ENCODE data around the gene PSMD4.

Gene PSMD4

DNA sequence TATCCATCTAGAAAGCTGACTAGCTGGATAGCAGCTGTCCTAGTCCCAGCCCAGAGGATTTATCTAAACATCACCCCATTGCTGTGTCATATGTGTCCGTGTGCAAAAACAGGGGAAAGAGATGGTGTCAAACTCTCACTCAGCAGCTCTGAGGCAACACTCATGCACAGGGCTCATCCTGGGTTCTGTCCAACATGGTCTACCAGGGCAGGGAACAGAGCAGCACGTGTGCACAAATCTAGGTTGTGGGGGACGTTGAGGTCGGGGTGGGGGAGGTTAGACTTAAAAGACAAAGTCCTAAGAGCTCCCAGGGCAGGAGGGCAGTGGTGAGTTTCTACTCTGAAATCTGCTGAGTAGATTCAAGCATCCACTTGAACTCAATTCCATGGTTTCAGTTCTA lies 56.5 kb downstream of the PSMD4 start:
- DNase-seq, result no peak

DNA sequence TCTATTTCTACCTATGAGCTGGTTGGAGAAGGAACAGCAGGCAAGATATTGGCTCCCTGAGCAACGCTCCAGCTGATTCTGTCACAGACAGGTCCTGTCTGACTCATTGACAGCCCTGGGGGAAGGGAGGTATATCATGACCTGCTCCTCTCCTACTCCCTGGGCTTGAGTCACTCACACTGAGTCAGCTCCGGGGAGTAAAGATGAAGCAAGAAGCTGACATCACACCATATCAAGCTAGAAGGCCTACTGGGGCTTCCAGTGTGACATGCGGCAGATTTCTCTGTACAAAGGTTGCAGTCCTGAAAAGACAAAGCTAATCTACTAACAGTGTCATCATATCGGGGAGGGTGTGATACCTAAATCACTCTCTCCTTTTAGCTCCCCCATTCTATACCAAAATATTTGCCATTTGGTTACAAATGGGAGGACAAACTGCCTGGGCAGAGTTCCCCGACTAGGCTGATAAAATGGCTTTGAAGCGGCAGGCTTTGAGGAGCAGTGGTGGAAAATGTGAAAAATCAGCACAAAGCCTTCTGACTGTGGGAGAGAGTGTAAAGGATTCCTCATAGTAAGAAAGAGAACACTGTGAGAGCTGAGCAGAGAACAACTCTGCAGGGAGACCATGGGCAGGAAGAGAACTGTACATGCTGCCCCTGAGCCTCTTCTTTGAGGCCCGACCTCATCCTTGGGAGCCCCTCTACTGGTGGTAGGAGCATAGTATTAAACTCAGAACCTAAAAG lies 57.2 kb downstream of the PSMD4 start:
- peak; percentile 84 for DNase-seq

DNA sequence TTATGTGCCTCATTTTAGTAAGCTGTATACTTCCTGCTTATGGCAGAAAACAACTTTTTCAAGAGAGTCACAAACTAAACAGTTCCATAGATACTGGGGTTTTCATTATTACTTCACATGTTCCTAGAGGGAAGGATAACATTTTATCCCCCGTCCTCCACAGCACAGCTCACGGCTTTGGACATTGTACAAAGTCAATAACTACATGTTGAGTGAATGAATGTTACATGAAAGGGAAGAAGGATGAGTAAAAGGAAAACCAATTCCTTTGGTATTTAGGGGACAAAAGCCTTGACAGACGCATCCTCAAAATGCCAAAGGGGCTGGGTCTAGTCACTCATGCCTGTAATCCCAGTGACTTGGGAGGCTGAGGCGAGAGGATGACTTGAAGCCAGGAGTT lies 57.9 kb downstream of the PSMD4 start:
- DNase-seq, result no peak

DNA sequence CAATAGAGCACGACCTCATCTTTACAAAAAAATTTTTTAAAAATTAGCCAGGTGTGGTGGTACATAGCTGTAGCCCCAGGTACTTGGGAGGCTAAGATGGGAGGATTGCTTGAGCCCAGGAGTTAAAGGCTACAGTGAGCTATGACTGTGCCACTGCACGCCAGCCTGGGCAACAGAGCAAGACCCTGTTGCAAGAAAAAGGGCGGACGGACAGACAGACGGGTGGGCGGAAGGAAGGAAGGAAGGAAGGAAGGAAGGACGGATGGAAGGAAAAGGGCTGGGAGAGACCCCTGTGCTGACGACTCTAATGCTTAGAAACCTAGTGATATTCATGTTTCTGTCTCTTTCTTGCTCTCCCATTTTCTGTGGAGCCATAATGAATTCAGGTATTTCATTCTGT lies 58.3 kb downstream of the PSMD4 start:
- no peak for DNase-seq

DNA sequence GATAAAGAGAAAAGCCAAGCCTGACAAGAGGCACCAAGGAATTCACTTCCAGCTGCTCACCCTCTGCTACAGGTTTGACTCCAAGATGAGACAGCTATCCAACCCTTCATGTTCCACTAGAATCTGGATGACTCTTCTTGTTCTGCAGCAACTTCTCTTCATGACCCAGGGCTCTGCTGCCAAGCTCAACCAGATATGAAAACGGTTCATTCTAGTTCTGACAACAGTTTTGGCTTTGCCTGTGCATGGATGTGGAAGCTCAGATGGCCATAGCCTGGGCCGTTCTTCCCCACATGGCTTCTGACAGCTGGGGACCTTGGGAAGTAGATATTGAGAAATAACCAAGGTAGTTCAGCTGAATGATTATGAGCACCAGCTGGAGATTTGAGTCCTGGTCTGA lies 59.0 kb downstream of the PSMD4 start:
- DNase-seq, result no peak

DNA sequence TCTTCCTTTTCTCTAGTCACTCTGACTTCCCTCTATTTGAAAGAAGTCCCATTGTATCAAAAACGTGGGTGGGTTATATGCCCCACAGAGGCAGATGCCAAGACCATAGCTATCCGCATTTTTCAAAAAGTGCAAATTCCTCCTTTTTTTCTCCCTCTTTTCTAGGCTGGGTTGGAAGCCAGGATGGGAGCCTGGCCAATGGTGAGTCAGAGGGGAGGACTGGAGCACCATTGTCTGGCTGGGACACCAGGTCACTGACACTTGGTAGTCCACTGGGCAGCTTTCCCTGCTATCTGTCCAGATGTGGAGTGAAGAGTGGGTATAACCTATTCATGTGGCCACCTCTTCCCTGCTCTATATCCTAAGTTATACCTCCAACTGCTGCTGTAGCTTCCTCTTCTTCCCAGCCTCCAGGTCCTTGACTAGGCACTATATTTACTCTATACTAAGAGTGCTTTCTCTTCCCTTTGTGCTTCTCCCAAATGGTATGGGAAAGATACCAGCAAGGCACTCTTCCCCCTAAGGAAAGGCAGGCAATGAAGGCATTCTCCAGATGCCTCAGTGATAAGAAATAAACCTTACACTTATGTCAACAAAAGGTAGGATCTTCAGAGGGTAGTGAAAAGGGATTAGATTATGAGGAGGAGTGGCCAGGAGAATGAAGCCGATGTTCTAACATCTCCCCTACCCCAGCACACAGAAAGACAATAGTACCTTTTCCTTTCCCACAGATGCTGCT lies 59.8 kb downstream of the PSMD4 start:
- no peak for DNase-seq

DNA sequence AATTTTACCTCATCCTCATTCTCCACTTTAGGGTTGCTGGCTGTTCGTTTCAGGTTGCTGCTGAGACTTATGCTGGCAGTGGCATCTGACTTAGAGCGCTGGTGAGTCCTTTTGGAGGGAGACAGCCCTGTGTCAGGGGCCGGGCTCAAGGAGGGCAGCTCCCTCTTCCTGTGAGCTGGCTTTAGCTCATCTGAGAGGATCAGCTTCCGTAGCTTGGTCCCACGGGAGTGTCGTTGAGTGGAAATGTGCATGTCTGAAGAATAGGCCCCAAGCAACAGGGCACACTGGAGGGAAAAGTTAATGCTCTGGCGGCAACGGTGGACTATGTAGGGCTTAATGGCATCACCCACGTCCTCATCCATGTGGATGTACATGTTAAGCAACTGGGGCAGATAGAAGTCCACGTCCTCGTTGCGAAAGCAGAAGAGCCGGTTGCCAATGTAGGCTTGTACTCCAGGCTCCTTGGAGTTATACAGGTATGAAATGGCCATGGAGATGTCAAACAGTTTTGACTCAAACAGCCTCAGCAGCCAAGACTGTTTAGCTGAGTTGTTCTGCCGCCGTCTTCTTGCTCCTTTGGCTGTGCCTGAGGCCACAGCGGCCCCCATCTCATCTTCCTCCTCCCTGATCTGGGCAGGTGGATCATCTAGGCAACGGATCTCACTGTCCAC lies 61.2 kb downstream of the PSMD4 start:
- DNase-seq, result no peak
